ENCODE data around the gene MRPS22. TPM values are rescaled to one million over a fixed set of nuclear protein-coding genes. Genes with fewer than 3 reads are reported as not detected.
A peak's percentile ranks its signal among the peaks of the same experiment; 100 is the strongest.

MRPS22 gene
- total RNA-seq, 2 donors from 2014 or later: 18.7 to 29.7 TPM

GRCh38 chr3:139324456-139324855, 19.4 kb upstream of the MRPS22 start:
- TF ChIP-seq POLR2A (IDR thresholded peaks at IDR 0.05): no peak
- TF ChIP-seq, protein P1, sequence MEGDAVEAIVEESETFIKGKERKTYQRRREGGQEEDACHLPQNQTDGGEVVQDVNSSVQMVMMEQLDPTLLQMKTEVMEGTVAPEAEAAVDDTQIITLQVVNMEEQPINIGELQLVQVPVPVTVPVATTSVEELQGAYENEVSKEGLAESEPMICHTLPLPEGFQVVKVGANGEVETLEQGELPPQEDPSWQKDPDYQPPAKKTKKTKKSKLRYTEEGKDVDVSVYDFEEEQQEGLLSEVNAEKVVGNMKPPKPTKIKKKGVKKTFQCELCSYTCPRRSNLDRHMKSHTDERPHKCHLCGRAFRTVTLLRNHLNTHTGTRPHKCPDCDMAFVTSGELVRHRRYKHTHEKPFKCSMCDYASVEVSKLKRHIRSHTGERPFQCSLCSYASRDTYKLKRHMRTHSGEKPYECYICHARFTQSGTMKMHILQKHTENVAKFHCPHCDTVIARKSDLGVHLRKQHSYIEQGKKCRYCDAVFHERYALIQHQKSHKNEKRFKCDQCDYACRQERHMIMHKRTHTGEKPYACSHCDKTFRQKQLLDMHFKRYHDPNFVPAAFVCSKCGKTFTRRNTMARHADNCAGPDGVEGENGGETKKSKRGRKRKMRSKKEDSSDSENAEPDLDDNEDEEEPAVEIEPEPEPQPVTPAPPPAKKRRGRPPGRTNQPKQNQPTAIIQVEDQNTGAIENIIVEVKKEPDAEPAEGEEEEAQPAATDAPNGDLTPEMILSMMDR (IDR thresholded peaks at IDR 0.05): no peak
- H3K4me3 ChIP-seq: no peak overlapping the region
- H3K27me3 ChIP-seq: no peaks in the 10 kb centered on the region
- intact Hi-C loops (cut with DNase I): no loop called here
- H3K9me3 ChIP-seq: no peaks in the 10 kb centered on the region
- no peak overlapping the region for H3K27ac ChIP-seq
- no peaks in the 10 kb centered on the region for H3K36me3 ChIP-seq (replicated peaks in 1 of 2; ENCODE audit: insufficient read depth in 1 of 2, low read depth in 2 of 2)
- WGBS, 2 donors: 55 to 79% methylated on average over 5 of the region's 5 CpGs
- no peak for ATAC-seq
- peaks cover 16% of the 10 kb centered on the region for H3K4me1 ChIP-seq
- no peak for DNase-seq

GRCh38 chr3:139325551-139325950, 18.3 kb upstream of the MRPS22 start:
- H3K36me3 ChIP-seq (replicated peaks in 1 of 2; ENCODE audit: insufficient read depth in 1 of 2, low read depth in 2 of 2): no peaks in the 10 kb centered on the region
- TF ChIP-seq, protein P1 (IDR thresholded peaks at IDR 0.05): no peak
- no peak for TF ChIP-seq POLR2A (IDR thresholded peaks at IDR 0.05)
- intact Hi-C loops (cut with DNase I): loop anchor here (5.0 kb wide), 2 partner anchors 218 to 383 kb away; no protein-coding TSS in a partner anchor
- H3K27me3 ChIP-seq: no peaks in the 10 kb centered on the region
- no peak for ATAC-seq
- H3K27ac ChIP-seq: no peak overlapping the region
- peak in 1 of 4 donors; percentile 70 for DNase-seq
- H3K4me1 ChIP-seq: peaks cover 14% of the 10 kb centered on the region
- no peaks in the 10 kb centered on the region for H3K9me3 ChIP-seq
- H3K4me3 ChIP-seq: no peak overlapping the region
- 36 to 78% methylated on average over 3 of the region's 3 CpGs for WGBS, 2 donors

GRCh38 chr3:139326131-139326530, 17.7 kb upstream of the MRPS22 start:
- H3K4me3 ChIP-seq: no peak overlapping the region
- H3K36me3 ChIP-seq (replicated peaks in 1 of 2; ENCODE audit: insufficient read depth in 1 of 2, low read depth in 2 of 2): no peaks in the 10 kb centered on the region
- TF ChIP-seq, protein P1 (IDR thresholded peaks at IDR 0.05): no peak
- no peak for TF ChIP-seq POLR2A (IDR thresholded peaks at IDR 0.05)
- H3K9me3 ChIP-seq: no peaks in the 10 kb centered on the region
- peaks cover 9% of the 10 kb centered on the region for H3K4me1 ChIP-seq
- intact Hi-C loops (cut with DNase I): loop anchor here (5.0 kb wide), 2 partner anchors 219 to 384 kb away; no protein-coding TSS in a partner anchor
- no peak overlapping the region for H3K27ac ChIP-seq
- WGBS, 2 donors: 89 to 92% methylated on average over 5 of the region's 5 CpGs
- H3K27me3 ChIP-seq: no peaks in the 10 kb centered on the region
- DNase-seq: no peak
- no peak for ATAC-seq

GRCh38 chr3:139326707-139327106, 17.1 kb upstream of the MRPS22 start:
- Histone ChIP-seq H3K27ac (no peak overlapping the region), H3K4me3 (no peak overlapping the region), H3K9me3 (no peaks in the 10 kb centered on the region), H3K36me3 (replicated peaks in 1 of 2; ENCODE audit: insufficient read depth in 1 of 2, low read depth in 2 of 2) (no peaks in the 10 kb centered on the region), H3K27me3 (no peaks in the 10 kb centered on the region), H3K4me1 (peaks cover 5% of the 10 kb centered on the region)
- intact Hi-C loops (cut with DNase I): loop anchor here (5.0 kb wide), 2 partner anchors 219 to 384 kb away; no protein-coding TSS in a partner anchor
- DNase-seq (no peak), ATAC-seq (no peak)
- WGBS, 2 donors: 81 to 89% methylated on average over 4 of the region's 4 CpGs
- TF ChIP-seq POLR2A (IDR thresholded peaks at IDR 0.05): no peak
- TF ChIP-seq, protein P1 (IDR thresholded peaks at IDR 0.05): no peak

GRCh38 chr3:139327231-139327630, 16.6 kb upstream of the MRPS22 start:
- Histone ChIP-seq H3K27ac (no peak overlapping the region), H3K27me3 (no peaks in the 10 kb centered on the region), H3K36me3 (replicated peaks in 1 of 2; ENCODE audit: insufficient read depth in 1 of 2, low read depth in 2 of 2) (no peaks in the 10 kb centered on the region), H3K4me1 (peaks cover 5% of the 10 kb centered on the region), H3K9me3 (no peaks in the 10 kb centered on the region), H3K4me3 (no peak overlapping the region)
- TF ChIP-seq, protein P1 (IDR thresholded peaks at IDR 0.05): no peak
- TF ChIP-seq POLR2A (IDR thresholded peaks at IDR 0.05): no peak
- ATAC-seq: no peak
- 89% methylated on average over 5 of the region's 5 CpGs for WGBS, 2 donors
- no peak for DNase-seq
- intact Hi-C loops (cut with DNase I): loop anchor here (5.0 kb wide), 2 partner anchors 220 to 385 kb away; no protein-coding TSS in a partner anchor
